HL-60 (cell line): Measurements from ENCODE around the gene GRM8.

Experiments used
- DNase-seq, 2 experiments: peaks; one replicate each; pipeline ENCODE4 v3.0.0-alpha.2; 2010 to 2020; ENCODE audit warnings: low read depth in 1 of 2, low spot score in 1 of 2
- H3K27ac ChIP-seq: fragments of 250-450 bp; sonication (Bioruptor Pico); replicated peaks from 2 replicates; pipeline ENCODE4 v1.5.1; 2020; ENCODE audit warnings: mild to moderate bottlenecking, moderate library complexity
- H3K27me3 ChIP-seq: fragments of 250-450 bp; sonication (Bioruptor Pico); 2 replicates; pipeline ENCODE4 v1.5.1; 2021; ENCODE audit warnings: mild to moderate bottlenecking, moderate library complexity; ENCODE audit not compliant: insufficient read depth, poor library complexity, severe bottlenecking
- H3K4me3 ChIP-seq: replicated peaks from 2 replicates; pipeline ENCODE4 v1.5.1; 2011; ENCODE audit warnings: mild to moderate bottlenecking, control low read depth, low read length; ENCODE audit not compliant: insufficient read depth
- GABPA ChIP-seq: IDR thresholded peaks from 2 replicates; pipeline ENCODE4 v1.6.1; 2012; ENCODE audit warnings: low read depth
- POLR2AphosphoS5 ChIP-seq: IDR thresholded peaks from 2 replicates; pipeline ENCODE4 v1.6.1; 2012; ENCODE audit warnings: low read depth
- SPI1 ChIP-seq: IDR thresholded peaks from 2 replicates; pipeline ENCODE4 v1.6.1; 2012; ENCODE audit warnings: low read depth, mild to moderate bottlenecking, borderline replicate concordance
- TF ChIP-seq, protein P1 (sequence below): IDR thresholded peaks from 2 replicates; pipeline ENCODE4 v1.6.1; 2012; ENCODE audit warnings: low read depth; ENCODE audit not compliant: insufficient replicate concordance
- TF ChIP-seq, protein P2 (sequence below): IDR thresholded peaks from one replicate; pipeline ENCODE4 v1.5.1; 2011; ENCODE audit warnings: low read length, control low read depth, inconsistent platforms; ENCODE audit not compliant: insufficient read depth

Gene GRM8

DNA sequence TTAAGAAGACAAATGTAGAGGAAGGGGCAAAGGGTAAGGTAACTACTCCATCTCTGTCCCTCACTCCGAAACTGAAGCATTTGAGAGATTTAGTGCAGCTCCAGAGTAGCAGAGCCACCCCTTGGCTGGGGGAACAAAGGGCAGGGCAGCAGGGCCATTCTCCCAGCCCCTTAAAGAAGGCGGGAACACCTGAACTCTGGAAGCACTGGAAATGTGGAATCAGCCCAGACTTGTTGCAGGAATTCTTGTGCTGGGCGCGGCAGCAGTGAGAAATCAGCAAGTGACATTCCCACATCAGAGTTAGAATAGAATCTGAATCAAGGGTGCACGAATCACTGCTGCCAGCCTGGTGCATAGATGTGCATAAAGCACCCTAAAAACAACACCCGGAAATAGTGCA lies 34.4 kb upstream of the GRM8 start:
- Histone ChIP-seq H3K27ac (no peak overlapping the region), H3K27me3 (peaks cover 11% of the 10 kb centered on the region), H3K4me3 (no peak overlapping the region)
- DNase-seq = no peak
- TF ChIP-seq SPI1 (no peak), GABPA (no peak), POLR2AphosphoS5 (no peak)
- TF ChIP-seq, protein P1, sequence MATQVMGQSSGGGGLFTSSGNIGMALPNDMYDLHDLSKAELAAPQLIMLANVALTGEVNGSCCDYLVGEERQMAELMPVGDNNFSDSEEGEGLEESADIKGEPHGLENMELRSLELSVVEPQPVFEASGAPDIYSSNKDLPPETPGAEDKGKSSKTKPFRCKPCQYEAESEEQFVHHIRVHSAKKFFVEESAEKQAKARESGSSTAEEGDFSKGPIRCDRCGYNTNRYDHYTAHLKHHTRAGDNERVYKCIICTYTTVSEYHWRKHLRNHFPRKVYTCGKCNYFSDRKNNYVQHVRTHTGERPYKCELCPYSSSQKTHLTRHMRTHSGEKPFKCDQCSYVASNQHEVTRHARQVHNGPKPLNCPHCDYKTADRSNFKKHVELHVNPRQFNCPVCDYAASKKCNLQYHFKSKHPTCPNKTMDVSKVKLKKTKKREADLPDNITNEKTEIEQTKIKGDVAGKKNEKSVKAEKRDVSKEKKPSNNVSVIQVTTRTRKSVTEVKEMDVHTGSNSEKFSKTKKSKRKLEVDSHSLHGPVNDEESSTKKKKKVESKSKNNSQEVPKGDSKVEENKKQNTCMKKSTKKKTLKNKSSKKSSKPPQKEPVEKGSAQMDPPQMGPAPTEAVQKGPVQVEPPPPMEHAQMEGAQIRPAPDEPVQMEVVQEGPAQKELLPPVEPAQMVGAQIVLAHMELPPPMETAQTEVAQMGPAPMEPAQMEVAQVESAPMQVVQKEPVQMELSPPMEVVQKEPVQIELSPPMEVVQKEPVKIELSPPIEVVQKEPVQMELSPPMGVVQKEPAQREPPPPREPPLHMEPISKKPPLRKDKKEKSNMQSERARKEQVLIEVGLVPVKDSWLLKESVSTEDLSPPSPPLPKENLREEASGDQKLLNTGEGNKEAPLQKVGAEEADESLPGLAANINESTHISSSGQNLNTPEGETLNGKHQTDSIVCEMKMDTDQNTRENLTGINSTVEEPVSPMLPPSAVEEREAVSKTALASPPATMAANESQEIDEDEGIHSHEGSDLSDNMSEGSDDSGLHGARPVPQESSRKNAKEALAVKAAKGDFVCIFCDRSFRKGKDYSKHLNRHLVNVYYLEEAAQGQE = no peak
- TF ChIP-seq, protein P2, sequence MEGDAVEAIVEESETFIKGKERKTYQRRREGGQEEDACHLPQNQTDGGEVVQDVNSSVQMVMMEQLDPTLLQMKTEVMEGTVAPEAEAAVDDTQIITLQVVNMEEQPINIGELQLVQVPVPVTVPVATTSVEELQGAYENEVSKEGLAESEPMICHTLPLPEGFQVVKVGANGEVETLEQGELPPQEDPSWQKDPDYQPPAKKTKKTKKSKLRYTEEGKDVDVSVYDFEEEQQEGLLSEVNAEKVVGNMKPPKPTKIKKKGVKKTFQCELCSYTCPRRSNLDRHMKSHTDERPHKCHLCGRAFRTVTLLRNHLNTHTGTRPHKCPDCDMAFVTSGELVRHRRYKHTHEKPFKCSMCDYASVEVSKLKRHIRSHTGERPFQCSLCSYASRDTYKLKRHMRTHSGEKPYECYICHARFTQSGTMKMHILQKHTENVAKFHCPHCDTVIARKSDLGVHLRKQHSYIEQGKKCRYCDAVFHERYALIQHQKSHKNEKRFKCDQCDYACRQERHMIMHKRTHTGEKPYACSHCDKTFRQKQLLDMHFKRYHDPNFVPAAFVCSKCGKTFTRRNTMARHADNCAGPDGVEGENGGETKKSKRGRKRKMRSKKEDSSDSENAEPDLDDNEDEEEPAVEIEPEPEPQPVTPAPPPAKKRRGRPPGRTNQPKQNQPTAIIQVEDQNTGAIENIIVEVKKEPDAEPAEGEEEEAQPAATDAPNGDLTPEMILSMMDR = no peak

DNA sequence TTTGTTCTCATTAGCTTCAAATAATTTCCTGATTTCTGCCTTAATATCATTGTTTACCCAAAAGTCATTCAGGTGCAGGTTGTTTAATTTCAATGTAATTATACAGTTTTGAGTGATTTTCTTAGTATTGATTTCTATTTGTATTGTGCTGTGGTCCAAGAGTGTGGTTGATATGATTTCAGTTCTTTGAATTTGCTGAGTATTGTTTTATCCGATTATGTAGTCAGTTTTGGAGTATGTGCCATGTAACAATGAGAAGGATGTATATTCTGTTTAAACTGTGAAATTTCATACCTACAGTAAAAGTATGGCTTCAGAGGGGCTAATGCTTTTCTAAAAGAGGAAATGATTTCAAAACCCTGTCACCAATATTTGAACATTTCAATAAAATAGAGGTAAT lies 17.4 kb upstream of the GRM8 start:
- H3K4me3 ChIP-seq = no peak overlapping the region
- no peak for DNase-seq
- no peak overlapping the region for H3K27ac ChIP-seq
- TF ChIP-seq, protein P1 = no peak
- TF ChIP-seq POLR2AphosphoS5 (no peak), GABPA (no peak), SPI1 (no peak)
- TF ChIP-seq, protein P2 = no peak
- H3K27me3 ChIP-seq = peaks cover 2% of the 10 kb centered on the region

DNA sequence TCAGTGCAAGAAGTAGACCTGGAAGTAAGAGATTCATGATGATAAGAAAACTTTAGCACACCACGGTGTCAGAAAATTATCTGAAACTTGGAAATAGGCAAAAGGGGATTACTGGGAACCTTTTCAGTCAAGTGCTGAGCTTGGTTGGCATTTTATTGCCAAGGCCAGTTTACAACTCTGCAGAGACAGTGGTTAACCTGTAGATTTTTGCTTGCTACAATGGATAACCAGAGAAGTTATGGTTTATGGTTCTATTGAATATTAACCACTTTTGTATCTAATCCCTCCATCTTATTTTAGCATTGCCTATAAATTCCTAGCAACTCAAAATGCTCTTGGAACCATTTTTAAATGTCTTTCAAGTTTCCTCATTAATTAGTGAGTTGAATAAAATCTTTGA lies 13.3 kb upstream of the GRM8 start:
- no peak for TF ChIP-seq POLR2AphosphoS5
- H3K27me3 ChIP-seq = peaks cover 2% of the 10 kb centered on the region
- H3K27ac ChIP-seq = no peak overlapping the region
- DNase-seq = no peak
- no peak overlapping the region for H3K4me3 ChIP-seq

DNA sequence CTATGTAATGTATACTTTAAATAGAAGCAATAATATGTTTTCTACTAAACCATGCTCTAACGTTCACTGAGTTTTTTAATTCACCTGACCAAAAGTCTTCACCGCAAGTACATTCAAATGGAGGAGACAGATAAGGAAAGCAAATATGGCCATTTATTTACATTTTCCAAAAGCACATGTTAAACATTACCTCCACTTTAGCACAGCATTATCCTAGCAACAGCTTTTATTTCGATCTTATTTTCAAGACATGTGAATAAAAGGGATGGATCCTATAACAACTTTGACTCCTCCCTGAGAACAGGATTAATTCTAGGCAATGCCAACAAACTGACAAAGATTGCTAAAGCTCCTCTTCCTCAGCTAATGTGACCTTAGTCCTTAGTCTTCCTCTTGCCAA lies 11.5 kb upstream of the GRM8 start:
- TF ChIP-seq POLR2AphosphoS5 (no peak), GABPA (no peak), SPI1 (no peak)
- TF ChIP-seq, protein P2 = no peak
- TF ChIP-seq, protein P1 = no peak
- Histone ChIP-seq H3K27me3 (peaks cover 4% of the 10 kb centered on the region), H3K27ac (no peak overlapping the region), H3K4me3 (no peak overlapping the region)
- DNase-seq = no peak
